ENCODE data around the gene ATF7. TPM values are rescaled to one million over a fixed set of nuclear protein-coding genes. Genes with fewer than 3 reads are reported as not detected.

Gene ATF7
- total and polyA plus RNA-seq, 2 donors (not counting 3 experiments of a cell fraction or from before 2014, with no cell fraction given): 36.0 to 68.5 TPM

- intact Hi-C loops (cut with micrococcal nuclease): no loop called here
- Histone ChIP-seq H3K4me1 (ENCODE audit: control insufficient read depth, extremely low read depth, insufficient read depth, low read length) (peaks cover 37% of the 10 kb centered on the region), H3K27ac (ENCODE audit: insufficient read depth, low read depth, low read length) (no peak overlapping the region), H3K27me3 (ENCODE audit: control insufficient read depth in 2 of 2, insufficient read depth in 2 of 2, low read length in 2 of 2) (no peaks in the 10 kb centered on the region), H3K4me3 (replicated peaks in 1 of 3; ENCODE audit: insufficient read depth in 1 of 3, low read depth in 1 of 3, low read length in 3 of 3) (no peak overlapping the region), H4K20me1 (replicated peaks; ENCODE audit: control insufficient read depth, extremely low read depth, insufficient read depth, low read length) (no peaks in the 10 kb centered on the region), H3K9me1 (replicated peaks; ENCODE audit: control insufficient read depth, extremely low read depth, insufficient read depth, low read length) (no peaks in the 10 kb centered on the region), H3K36me3 (ENCODE audit: control insufficient read depth in 2 of 2, extremely low read depth in 1 of 2, insufficient read depth in 2 of 2, low read length in 2 of 2) (no peaks in the 10 kb centered on the region), H3K4me2 (ENCODE audit: insufficient read depth, low read length) (no peak overlapping the region), H3K79me2 (ENCODE audit: control insufficient read depth, insufficient read depth, low read length) (peaks cover 15% of the 10 kb centered on the region), H3K9ac (replicated peaks; ENCODE audit: extremely low read depth, insufficient read depth, low read length) (no peak overlapping the region), H3K9me3 (replicated peaks; ENCODE audit: control insufficient read depth, insufficient read depth, low read length) (no peaks in the 10 kb centered on the region), H2AFZ (ENCODE audit: low read depth, low read length) (no peak overlapping the region)
- FAIRE-seq: no peak
- ChIA-PET POLR2A (interaction anchor here (0.6 kb wide), 1 partner anchor 60 kb away, joined by 3 read pairs; no protein-coding TSS in a partner anchor), CTCF (interaction anchor here (1.9 kb wide), 1 partner anchor 11 kb away, joined by 6 read pairs; no protein-coding TSS in a partner anchor)
- DNase-seq (ENCODE audit: low read depth, low spot score): no peak
- TF ChIP-seq POLR2AphosphoS5 (IDR thresholded peaks at IDR 0.05; ENCODE audit: insufficient read depth, low read depth, low read length): no peak
- dilution Hi-C loops (cut with MboI; ENCODE audit: extremely low pct_ligation_motif_present, low sequenced_read_pairs): no loop called here
- BruUV-seq (replicated peaks): no TSS peak
Measured at GRCh38 chr12:53498235-53498630, 127.9 kb downstream of the ATF7 start.

GRCh38 chr12:53497461-53497860 lies 128.7 kb downstream of the ATF7 start:
- POLR2A ChIA-PET: no interaction called here

More at GRCh38 chr12:53497461-53497860, 128.7 kb downstream of the ATF7 start:
- Histone ChIP-seq H2AFZ (ENCODE audit: low read depth, low read length) (no peak overlapping the region), H3K79me2 (ENCODE audit: control insufficient read depth, insufficient read depth, low read length) (peaks cover 13% of the 10 kb centered on the region), H3K9me1 (replicated peaks; ENCODE audit: control insufficient read depth, extremely low read depth, insufficient read depth, low read length) (no peaks in the 10 kb centered on the region), H3K9ac (replicated peaks; ENCODE audit: extremely low read depth, insufficient read depth, low read length) (no peak overlapping the region), H3K4me2 (ENCODE audit: insufficient read depth, low read length) (no peak overlapping the region), H3K27ac (ENCODE audit: insufficient read depth, low read depth, low read length) (no peak overlapping the region), H3K27me3 (ENCODE audit: control insufficient read depth in 2 of 2, insufficient read depth in 2 of 2, low read length in 2 of 2) (no peaks in the 10 kb centered on the region), H3K36me3 (ENCODE audit: control insufficient read depth in 2 of 2, extremely low read depth in 1 of 2, insufficient read depth in 2 of 2, low read length in 2 of 2) (no peaks in the 10 kb centered on the region), H4K20me1 (replicated peaks; ENCODE audit: control insufficient read depth, extremely low read depth, insufficient read depth, low read length) (no peaks in the 10 kb centered on the region), H3K9me3 (replicated peaks; ENCODE audit: control insufficient read depth, insufficient read depth, low read length) (no peaks in the 10 kb centered on the region), H3K4me3 (replicated peaks in 1 of 3; ENCODE audit: insufficient read depth in 1 of 3, low read depth in 1 of 3, low read length in 3 of 3) (no peak overlapping the region), H3K4me1 (ENCODE audit: control insufficient read depth, extremely low read depth, insufficient read depth, low read length) (peaks cover 32% of the 10 kb centered on the region)
- BruUV-seq (replicated peaks): no TSS peak
- DNase-seq (ENCODE audit: low read depth, low spot score): no peak
- intact Hi-C loops (cut with micrococcal nuclease): no loop called here
- dilution Hi-C loops (cut with MboI; ENCODE audit: extremely low pct_ligation_motif_present, low sequenced_read_pairs): no loop called here
- FAIRE-seq: no peak
- CTCF ChIA-PET: no interaction called here
- TF ChIP-seq MYC (IDR thresholded peaks at IDR 0.05; ENCODE audit: low read depth, low read length): no peak
- no peak for TF ChIP-seq JUN (IDR thresholded peaks at IDR 0.05; ENCODE audit: borderline replicate concordance, insufficient read depth, insufficient read length, low read depth)
- no peak for TF ChIP-seq FOS (IDR thresholded peaks at IDR 0.05; ENCODE audit: borderline replicate concordance, insufficient read depth, low read length)
- no peak for TF ChIP-seq GATA2 (IDR thresholded peaks at IDR 0.05; ENCODE audit: insufficient read depth, insufficient read length, low read depth, low read length)
- TF ChIP-seq EZH2 (IDR thresholded peaks at IDR 0.05; ENCODE audit: borderline replicate concordance, low read depth, low read length, severe bottlenecking): no peak
- no peak for TF ChIP-seq CTCF (IDR thresholded peaks at IDR 0.05; ENCODE audit: extremely low read depth in 1 of 2, insufficient read depth in 1 of 2, low read depth in 1 of 2, low read length in 2 of 2)
- no peak for TF ChIP-seq MAX (IDR thresholded peaks at IDR 0.05; ENCODE audit: insufficient read depth, insufficient read length)
- no peak for TF ChIP-seq POLR2A (IDR thresholded peaks at IDR 0.05; ENCODE audit: low read depth, low read length)
- no peak for TF ChIP-seq POLR2AphosphoS5 (IDR thresholded peaks at IDR 0.05; ENCODE audit: insufficient read depth, low read depth, low read length)
